Small intestine (tissue), 7 donors: ENCODE data around the gene MRPS9. TPM values are rescaled to one million over a fixed set of nuclear protein-coding genes. Genes with fewer than 3 reads are reported as not detected.

Experiments
- DNase-seq, 2 donors: peaks; one replicate each; pipeline versions ENCODE4 v3.0.0 to v3.0.0-alpha.2; 2013
- FAIRE-seq: peaks from 2 replicates; lab custom pipeline; 2012; peaks lifted over from hg19 to GRCh38; lab: Jason Lieb, UNC
- H3K27ac ChIP-seq, 3 donors: one replicate each; pipeline ENCODE4 v1.5.1; 2013; ENCODE audit warnings: low read length in 2 of 3, mild to moderate bottlenecking in 2 of 3, control low read depth in 1 of 3, inconsistent platforms in 1 of 3, low read depth in 1 of 3, moderate library complexity in 1 of 3
- H3K27me3 ChIP-seq, 3 donors: one replicate each; pipeline ENCODE4 v1.6.1; 2013; ENCODE audit warnings: low read length in 3 of 3, inconsistent platforms in 1 of 3; ENCODE audit not compliant: control insufficient read depth in 3 of 3, insufficient read depth in 3 of 3
- H3K36me3 ChIP-seq, 3 donors: one replicate each; pipeline ENCODE4 v1.6.1; 2013; ENCODE audit warnings: low read length in 3 of 3, inconsistent platforms in 1 of 3, low read depth in 1 of 3, mild to moderate bottlenecking in 1 of 3, moderate library complexity in 1 of 3; ENCODE audit not compliant: control insufficient read depth in 3 of 3, insufficient read depth in 2 of 3
- H3K4me1 ChIP-seq, 3 donors: one replicate each; pipeline ENCODE4 v1.6.1; 2013; ENCODE audit warnings: low read length in 2 of 3, inconsistent platforms in 1 of 3, low read depth in 1 of 3, mild to moderate bottlenecking in 1 of 3, moderate library complexity in 1 of 3; ENCODE audit not compliant: control insufficient read depth in 3 of 3, insufficient read depth in 2 of 3
- H3K4me3 ChIP-seq, 3 donors: one replicate each; pipeline ENCODE4 v1.5.1; 2013; ENCODE audit warnings: low read length in 3 of 3, control low read depth in 1 of 3, inconsistent platforms in 1 of 3, low read depth in 1 of 3, mild to moderate bottlenecking in 1 of 3, moderate library complexity in 1 of 3
- H3K9me3 ChIP-seq, 2 donors: one replicate each; pipeline ENCODE4 v1.6.1; 2013; ENCODE audit warnings: low read depth in 1 of 2, low read length in 1 of 2; ENCODE audit not compliant: control insufficient read depth in 2 of 2, insufficient read depth in 1 of 2
- WGBS, 3 donors: extraction: QIAGEN DNeasy Blood & Tissue Kit; methylation state at CpG; one replicate each; pipeline ENCODE4 v1.1.7; 2013; 5-methylcytosine and 5-hydroxymethylcytosine counted together
- polyA plus RNA-seq, 4 donors: library from polyadenylated mRNA; stranded (reverse) in 3 of 4; unstranded in 1 of 4; fragments of 200-250 nt in 3 of 4; fragments of 120-200 nt in 1 of 4; gene quantifications; one replicate each; pipeline versions ENCODE4 v1.2.1 to v1.2.3, GENCODE V29; 2013
- donor health status: healthy with polysubstance abuse.
- donor health status: control.
- donor health status: control.
- donor health status: Bipolar disorder and iron deficiency.
- donor health status: healthy.

Gene MRPS9
- polyA plus RNA-seq, 4 donors, result 22.7 to 44.1 (median 28.4) TPM

GRCh38 chr2:105129722-105130232 is 91.9 kb downstream of the MRPS9 start:
- FAIRE-seq, result no peak
- H3K4me3 ChIP-seq, result no peak overlapping the region
- whole genome bisulfite sequencing, 3 donors, result 75 to 82% (median 79%) methylated on average over 5 of the region's 5 CpGs

GRCh38 chr2:105130546-105130945 is 92.7 kb downstream of the MRPS9 start:
- no peak overlapping the region for H3K27ac ChIP-seq
- no peak for FAIRE-seq
- H3K27me3 ChIP-seq, result peaks cover 0 to 9% (median 5%) of the 10 kb centered on the region in 3 donors

More at GRCh38 chr2:105129722-105130232, 91.9 kb downstream of the MRPS9 start:
- H3K27me3 ChIP-seq, result peaks cover 0 to 8% (median 7%) of the 10 kb centered on the region in 3 donors
- H3K4me1 ChIP-seq, result no peaks in the 10 kb centered on the region
- no peaks in the 10 kb centered on the region for H3K36me3 ChIP-seq
- DNase-seq, result no peak
- no peak overlapping the region for H3K27ac ChIP-seq
- H3K9me3 ChIP-seq, result peaks cover 0 to 6% of the 10 kb centered on the region in 2 donors

GRCh38 chr2:105134081-105134480 is 96.2 kb downstream of the MRPS9 start:
- Histone ChIP-seq H3K4me1 (no peaks in the 10 kb centered on the region), H3K27ac (no peak overlapping the region), H3K27me3 (peaks cover 0 to 4% (median 0%) of the 10 kb centered on the region in 3 donors), H3K4me3 (no peak overlapping the region), H3K9me3 (no peaks in the 10 kb centered on the region), H3K36me3 (no peaks in the 10 kb centered on the region)
- DNase-seq (no peak), FAIRE-seq (no peak)
- WGBS, 3 donors, result 66 to 71% (median 71%) methylated on average over 3 of the region's 3 CpGs

More at GRCh38 chr2:105130546-105130945, 92.7 kb downstream of the MRPS9 start:
- Histone ChIP-seq H3K36me3 (no peaks in the 10 kb centered on the region), H3K9me3 (peaks cover 0 to 6% of the 10 kb centered on the region in 2 donors), H3K4me1 (no peaks in the 10 kb centered on the region), H3K4me3 (no peak overlapping the region)
- no peak for DNase-seq

GRCh38 chr2:105135436-105135835 is 97.6 kb downstream of the MRPS9 start:
- 72 to 77% (median 74%) methylated on average over 6 of the region's 6 CpGs for WGBS, 3 donors
- Histone ChIP-seq H3K4me3 (no peak overlapping the region), H3K36me3 (no peaks in the 10 kb centered on the region), H3K4me1 (no peaks in the 10 kb centered on the region), H3K9me3 (no peaks in the 10 kb centered on the region), H3K27me3 (peaks cover 0 to 4% (median 0%) of the 10 kb centered on the region in 3 donors), H3K27ac (no peak overlapping the region)
- FAIRE-seq (no peak), DNase-seq (no peak)

- Histone ChIP-seq H3K4me1 (no peaks in the 10 kb centered on the region), H3K9me3 (no peaks in the 10 kb centered on the region), H3K27ac (no peak overlapping the region), H3K36me3 (no peaks in the 10 kb centered on the region), H3K27me3 (peaks cover 0 to 4% (median 0%) of the 10 kb centered on the region in 3 donors), H3K4me3 (no peak overlapping the region)
- FAIRE-seq (no peak), DNase-seq (no peak)
- 73 to 84% (median 75%) methylated on average over 4 of the region's 4 CpGs for WGBS, 3 donors
Observed at GRCh38 chr2:105136394-105136793, 98.5 kb downstream of the MRPS9 start.

- no peaks in the 10 kb centered on the region for H3K9me3 ChIP-seq
- H3K36me3 ChIP-seq, result no peaks in the 10 kb centered on the region
- H3K4me1 ChIP-seq, result no peaks in the 10 kb centered on the region
- H3K27me3 ChIP-seq, result peaks cover 0 to 15% (median 0%) of the 10 kb centered on the region in 3 donors
- DNase-seq (no peak), FAIRE-seq (no peak)
- no peak overlapping the region for H3K27ac ChIP-seq
- 83 to 89% (median 85%) methylated on average over 5 of the region's 5 CpGs for WGBS, 3 donors
- no peak overlapping the region for H3K4me3 ChIP-seq
Observed at GRCh38 chr2:105138643-105139042, 100.8 kb downstream of the MRPS9 start.

GRCh38 chr2:105139556-105140239 is 101.8 kb downstream of the MRPS9 start:
- no peak for DNase-seq
- FAIRE-seq, result no peak
- 62 to 75% (median 62%) methylated on average over 6 of the region's 6 CpGs for WGBS, 3 donors

GRCh38 chr2:105140240-105140568 is 102.3 kb downstream of the MRPS9 start:
- Histone ChIP-seq H3K27me3 (peaks cover 0 to 26% (median 6%) of the 10 kb centered on the region in 3 donors), H3K27ac (no peak overlapping the region), H3K4me3 (no peak overlapping the region), H3K9me3 (no peaks in the 10 kb centered on the region), H3K4me1 (peaks cover 0 to 3% (median 0%) of the 10 kb centered on the region in 3 donors), H3K36me3 (no peaks in the 10 kb centered on the region)
- DNase-seq, result no peak
- no peak for FAIRE-seq
- WGBS, 3 donors, result 49 to 68% (median 68%) methylated on average over 1 of the region's 1 CpG

More at GRCh38 chr2:105139556-105140239, 101.8 kb downstream of the MRPS9 start:
- H3K27ac ChIP-seq, result no peak overlapping the region
- H3K27me3 ChIP-seq, result peaks cover 0 to 21% (median 6%) of the 10 kb centered on the region in 3 donors
- H3K9me3 ChIP-seq, result no peaks in the 10 kb centered on the region
- no peak overlapping the region for H3K4me3 ChIP-seq
- peaks cover 0 to 3% (median 0%) of the 10 kb centered on the region in 3 donors for H3K4me1 ChIP-seq
- H3K36me3 ChIP-seq, result no peaks in the 10 kb centered on the region
